OCI-LY1 (cell line): ENCODE results near the gene NOTCH1.

ENCODE experiments used
- CTCF ChIP-seq: fragments of 200-600 bp; sonication (generic), shearing (Covaris generic); IDR thresholded peaks from 2 replicates; pipeline ENCODE4 v1.5.1; 2017; ENCODE audit warnings: mild to moderate bottlenecking, antibody characterized with exemption, low read length, moderate library complexity, mixed read lengths
- EZH2 ChIP-seq: fragments of 200-600 bp; sonication (generic), shearing (Covaris generic); IDR thresholded peaks from 2 replicates; pipeline ENCODE4 v1.8.0; 2017; ENCODE audit warnings: borderline replicate concordance, mixed run types, mild to moderate bottlenecking, antibody characterized with exemption, low read length, moderate library complexity, mixed read lengths

GRCh38 chr9:136459425-136459824, 86.4 kb downstream of the NOTCH1 start:
- TF ChIP-seq CTCF (no peak), EZH2 (no peak)
